Osteoblast (primary cell): Measurements from ENCODE around the gene ZNF277. TPM values are rescaled to one million over a fixed set of nuclear protein-coding genes. Genes with fewer than 3 reads are reported as not detected.

Source experiments
- DNase-seq: peaks from one replicate; pipeline ENCODE4 v3.0.0; 2011; ENCODE audit warnings: low spot score, mixed read lengths; ENCODE audit not compliant: insufficient read length; ENCODE audit errors: missing footprints
- H2AFZ ChIP-seq: 2 replicates; pipeline ENCODE4 v1.6.0; 2011; ENCODE audit warnings: mild to moderate bottlenecking, low read length
- H3K27ac ChIP-seq: 2 replicates; pipeline ENCODE4 v1.5.1; 2011; ENCODE audit warnings: mild to moderate bottlenecking, low read depth, low read length, moderate library complexity
- H3K27me3 ChIP-seq: 2 replicates; pipeline ENCODE4 v1.6.0; 2012; ENCODE audit warnings: mild to moderate bottlenecking, control low read depth, inconsistent platforms, low read length, moderate library complexity; ENCODE audit not compliant: insufficient read depth
- H3K36me3 ChIP-seq: 2 replicates; pipeline ENCODE4 v1.5.1; 2011; ENCODE audit warnings: mild to moderate bottlenecking, low read length, control low read depth, moderate library complexity; ENCODE audit not compliant: insufficient read depth
- H3K4me1 ChIP-seq: 2 replicates; pipeline ENCODE4 v1.5.1; 2011; ENCODE audit warnings: mild to moderate bottlenecking, low read length, control low read depth, moderate library complexity; ENCODE audit not compliant: insufficient read depth
- H3K4me2 ChIP-seq: 2 replicates; pipeline ENCODE4 v1.6.0; 2011; ENCODE audit warnings: mild to moderate bottlenecking, low read length; ENCODE audit not compliant: insufficient read depth
- H3K4me3 ChIP-seq: fragments of 200-600 bp; sonication (generic); 3 replicates; pipeline ENCODE4 v1.5.1; 2012; ENCODE audit warnings: mild to moderate bottlenecking, low read length, inconsistent platforms; ENCODE audit not compliant: insufficient read depth
- H3K79me2 ChIP-seq: 2 replicates; pipeline ENCODE4 v1.6.0; 2012; ENCODE audit warnings: mild to moderate bottlenecking, low read length, control low read depth, inconsistent platforms; ENCODE audit not compliant: insufficient read depth
- H3K9me3 ChIP-seq: 2 replicates; pipeline ENCODE4 v1.5.1; 2011; ENCODE audit warnings: low read depth, low read length, control low read depth
- H4K20me1 ChIP-seq: 2 replicates; pipeline ENCODE4 v1.6.0; 2012; ENCODE audit warnings: mild to moderate bottlenecking, low read length, control low read depth; ENCODE audit not compliant: insufficient read depth
- total RNA-seq: library from RNA; depleted of rRNA; stranded (reverse); fragments of >200 nt; gene quantifications from 2 replicates; pipeline ENCODE4 v1.2.3, GENCODE V29; 2012
- TF ChIP-seq, protein P1 (sequence below): IDR thresholded peaks from 2 replicates; pipeline ENCODE4 v1.5.1; 2011; ENCODE audit warnings: mild to moderate bottlenecking, low read depth, low read length, moderate library complexity; ENCODE audit errors: extremely low read depth

The ZNF277 gene
- total RNA-seq, 1 donor = 58.6 TPM

DNA sequence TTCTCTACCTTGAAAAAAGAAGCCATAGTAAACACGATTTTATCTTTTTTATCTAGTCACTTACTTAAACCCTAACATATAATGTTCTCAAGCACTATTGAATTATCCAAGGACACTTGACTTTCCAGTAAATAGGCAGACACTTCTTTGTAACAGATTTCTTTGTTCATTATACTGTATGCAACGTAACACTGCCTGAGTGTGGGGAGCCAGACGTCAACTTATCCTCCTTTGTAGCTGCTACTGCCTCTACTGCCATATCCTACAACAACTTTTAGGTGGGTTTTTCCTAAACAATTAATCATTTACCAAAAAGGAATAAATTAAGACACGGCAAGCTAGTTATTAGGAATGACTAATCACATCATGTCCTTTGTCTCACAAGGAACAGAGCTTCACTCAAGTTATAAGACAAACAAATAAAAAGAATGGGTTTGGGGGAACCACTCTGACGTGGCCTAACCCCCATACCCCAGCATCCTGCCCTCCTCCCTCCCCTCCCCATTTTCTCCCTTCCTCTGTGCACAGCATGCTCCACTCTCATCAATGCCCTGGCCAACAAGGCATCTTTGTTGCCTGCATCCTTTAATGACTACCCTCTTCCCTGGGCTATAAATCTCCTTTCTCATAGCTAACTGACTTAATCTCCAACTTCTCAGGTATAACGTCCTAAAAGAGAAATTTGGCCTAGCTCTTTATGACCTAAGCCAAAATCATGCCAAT, 43.5 kb upstream of the ZNF277 start:
- no peak for DNase-seq
- no peak overlapping the region for H3K27ac ChIP-seq
- H3K9me3 ChIP-seq = no peaks in the 10 kb centered on the region
- TF ChIP-seq, protein P1, sequence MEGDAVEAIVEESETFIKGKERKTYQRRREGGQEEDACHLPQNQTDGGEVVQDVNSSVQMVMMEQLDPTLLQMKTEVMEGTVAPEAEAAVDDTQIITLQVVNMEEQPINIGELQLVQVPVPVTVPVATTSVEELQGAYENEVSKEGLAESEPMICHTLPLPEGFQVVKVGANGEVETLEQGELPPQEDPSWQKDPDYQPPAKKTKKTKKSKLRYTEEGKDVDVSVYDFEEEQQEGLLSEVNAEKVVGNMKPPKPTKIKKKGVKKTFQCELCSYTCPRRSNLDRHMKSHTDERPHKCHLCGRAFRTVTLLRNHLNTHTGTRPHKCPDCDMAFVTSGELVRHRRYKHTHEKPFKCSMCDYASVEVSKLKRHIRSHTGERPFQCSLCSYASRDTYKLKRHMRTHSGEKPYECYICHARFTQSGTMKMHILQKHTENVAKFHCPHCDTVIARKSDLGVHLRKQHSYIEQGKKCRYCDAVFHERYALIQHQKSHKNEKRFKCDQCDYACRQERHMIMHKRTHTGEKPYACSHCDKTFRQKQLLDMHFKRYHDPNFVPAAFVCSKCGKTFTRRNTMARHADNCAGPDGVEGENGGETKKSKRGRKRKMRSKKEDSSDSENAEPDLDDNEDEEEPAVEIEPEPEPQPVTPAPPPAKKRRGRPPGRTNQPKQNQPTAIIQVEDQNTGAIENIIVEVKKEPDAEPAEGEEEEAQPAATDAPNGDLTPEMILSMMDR = no peak
- no peak overlapping the region for H3K4me3 ChIP-seq
- H3K4me2 ChIP-seq = no peak overlapping the region
- no peaks in the 10 kb centered on the region for H4K20me1 ChIP-seq
- no peak overlapping the region for H2AFZ ChIP-seq
- peaks cover 34% of the 10 kb centered on the region for H3K79me2 ChIP-seq
- H3K27me3 ChIP-seq = no peaks in the 10 kb centered on the region
- peaks cover 19% of the 10 kb centered on the region for H3K4me1 ChIP-seq
- H3K36me3 ChIP-seq = no peaks in the 10 kb centered on the region

DNA sequence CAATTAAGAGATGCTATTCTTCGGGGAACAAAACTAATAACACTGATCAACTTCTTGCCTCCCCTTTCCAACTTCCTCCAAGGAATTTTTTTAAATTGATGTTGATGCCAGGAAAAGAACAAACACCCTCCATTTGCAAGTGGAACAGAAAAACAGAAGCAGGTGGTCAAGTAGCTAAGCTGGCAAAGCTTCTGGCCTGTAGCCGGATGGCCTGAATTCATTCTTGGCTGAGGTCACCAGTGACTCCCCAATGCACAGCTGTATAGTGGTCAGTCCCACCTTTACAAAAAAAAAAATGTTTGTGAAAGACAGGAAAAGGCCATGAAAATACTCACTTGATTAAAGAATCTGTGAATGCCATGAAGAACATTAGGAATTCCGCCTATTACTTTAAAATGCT, 39.3 kb upstream of the ZNF277 start:
- H3K36me3 ChIP-seq = no peaks in the 10 kb centered on the region
- peaks cover 4% of the 10 kb centered on the region for H3K4me1 ChIP-seq
- H2AFZ ChIP-seq = no peak overlapping the region
- H3K4me2 ChIP-seq = no peak overlapping the region
- H3K9me3 ChIP-seq = no peaks in the 10 kb centered on the region
- no peaks in the 10 kb centered on the region for H4K20me1 ChIP-seq
- H3K27me3 ChIP-seq = no peaks in the 10 kb centered on the region
- H3K27ac ChIP-seq = no peak overlapping the region
- H3K4me3 ChIP-seq = no peak overlapping the region
- no peak for DNase-seq
- peaks cover 45% of the 10 kb centered on the region for H3K79me2 ChIP-seq
- TF ChIP-seq, protein P1 = no peak

DNA sequence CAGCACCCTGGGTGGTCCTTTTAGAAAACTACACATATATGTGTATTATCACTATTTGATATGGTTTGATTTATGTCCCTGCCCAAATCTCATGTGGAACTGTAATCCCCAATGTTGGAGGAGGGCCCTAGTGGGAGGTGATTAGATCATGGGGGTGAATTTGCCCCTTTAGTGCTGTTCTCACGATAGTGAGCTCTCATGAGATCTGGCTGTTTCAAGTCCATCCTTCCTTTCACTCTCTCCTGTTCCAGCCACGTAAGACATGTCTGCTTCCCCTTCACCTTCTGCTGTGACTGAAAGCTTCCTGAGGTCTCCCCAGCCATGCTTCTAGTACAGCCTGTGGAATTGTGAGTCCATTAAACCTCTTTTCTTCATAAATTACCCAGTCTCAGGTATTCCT, 37.6 kb upstream of the ZNF277 start:
- Histone ChIP-seq H3K36me3 (no peaks in the 10 kb centered on the region), H3K27ac (no peak overlapping the region), H3K4me2 (no peak overlapping the region), H4K20me1 (no peaks in the 10 kb centered on the region), H3K27me3 (no peaks in the 10 kb centered on the region), H3K9me3 (no peaks in the 10 kb centered on the region), H3K4me3 (no peak overlapping the region), H3K4me1 (no peaks in the 10 kb centered on the region), H3K79me2 (peaks cover 47% of the 10 kb centered on the region), H2AFZ (no peak overlapping the region)
- DNase-seq = no peak
- TF ChIP-seq, protein P1 = no peak

DNA sequence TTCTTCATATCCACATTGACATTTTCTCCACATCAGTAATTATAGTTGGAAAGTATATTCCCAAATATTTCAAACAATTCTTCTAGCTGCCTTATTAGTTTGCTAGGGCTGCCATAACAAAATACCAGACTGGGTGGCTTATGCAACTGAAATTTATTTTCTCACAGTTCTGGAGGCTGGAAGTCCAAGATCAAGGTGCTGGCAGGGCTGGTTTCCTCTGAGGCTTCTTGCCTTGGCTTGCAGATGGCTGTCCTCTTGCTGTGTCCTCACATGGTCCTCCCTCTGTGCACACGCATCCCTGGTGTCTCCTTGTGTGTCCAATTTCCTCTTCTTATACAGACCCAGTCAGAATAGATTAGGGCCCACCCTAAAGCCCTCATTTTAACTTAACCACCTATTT, 34.8 kb upstream of the ZNF277 start:
- TF ChIP-seq, protein P1 = no peak
- peaks cover 52% of the 10 kb centered on the region for H3K79me2 ChIP-seq

More for the DNA sequence above, 34.8 kb upstream of the ZNF277 start:
- Histone ChIP-seq H3K27me3 (no peaks in the 10 kb centered on the region), H3K9me3 (no peaks in the 10 kb centered on the region), H3K4me2 (no peak overlapping the region), H4K20me1 (no peaks in the 10 kb centered on the region), H3K4me3 (no peak overlapping the region), H3K4me1 (no peaks in the 10 kb centered on the region), H3K36me3 (no peaks in the 10 kb centered on the region), H2AFZ (no peak overlapping the region), H3K27ac (no peak overlapping the region)
- DNase-seq = no peak
